GM19351 (cell line): ENCODE results near the gene HHLA2.

Source experiments
- ATAC-seq: cut with Tn5 transposase; IDR thresholded peaks from one replicate; pipeline ENCODE4 v1.9.1; 2021; ENCODE audit warnings: mild to moderate bottlenecking, moderate library complexity; ENCODE audit not compliant: unreplicated experiment

The HHLA2 gene

DNA sequence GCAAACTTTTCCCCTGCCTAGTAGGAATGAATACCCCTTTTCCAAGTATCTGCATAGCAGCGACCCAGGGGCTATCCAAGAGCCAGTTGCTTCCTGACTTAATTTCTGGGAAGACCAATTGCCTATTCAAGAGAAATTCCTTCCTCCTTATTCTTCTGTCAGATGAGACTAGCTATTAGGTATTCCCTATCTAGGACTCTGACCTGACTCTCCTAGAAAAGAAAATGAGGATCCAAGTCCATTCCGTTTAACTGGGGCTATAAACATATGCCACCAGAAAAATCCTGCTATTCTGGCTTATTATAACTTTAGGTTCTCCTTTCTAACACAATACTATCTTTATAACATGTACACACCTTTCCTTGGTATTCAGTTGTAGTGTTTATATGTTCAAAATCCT lies 1.7 kb downstream of the HHLA2 start:
- ATAC-seq = no peak

- ATAC-seq = no peak
These were observed 3.9 kb downstream of the HHLA2 start for GRCh38 chr3:108300103-108300849.

DNA sequence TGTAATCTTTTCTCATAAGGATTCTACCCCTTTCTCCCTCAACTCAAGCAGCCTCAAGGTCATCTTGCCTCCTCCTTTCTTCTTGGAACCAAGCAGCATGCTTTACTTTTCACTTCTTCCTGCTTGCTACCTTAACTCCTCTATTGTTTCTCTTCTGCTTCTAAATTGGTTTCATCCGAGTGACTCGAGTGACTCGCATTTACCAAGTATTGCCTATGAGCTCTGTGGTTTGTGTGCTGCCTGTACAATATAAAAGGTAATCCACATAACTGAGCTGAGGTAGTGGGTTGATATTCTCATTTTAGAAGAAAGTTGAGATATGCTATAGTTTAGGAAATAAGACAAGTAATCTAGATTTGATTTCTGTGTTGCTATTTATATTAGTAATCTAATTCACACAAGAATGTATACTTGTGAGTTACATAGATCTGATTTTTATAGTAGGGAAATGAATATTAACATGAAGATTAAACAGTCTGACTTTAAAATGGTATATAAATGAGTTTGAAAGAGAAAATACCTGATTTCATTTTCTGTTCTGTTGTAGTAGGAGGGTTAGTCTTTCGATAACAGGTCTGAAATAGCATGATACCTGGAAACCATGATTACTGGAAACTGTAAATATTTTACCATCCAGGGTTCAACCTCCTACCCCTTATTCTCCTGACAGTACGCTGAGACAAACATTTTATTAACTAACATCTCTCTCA lies 5.5 kb downstream of the HHLA2 start:
- peak; percentile 84 for ATAC-seq

GRCh38 chr3:108302570-108302969 lies 6.2 kb downstream of the HHLA2 start:
- no peak for ATAC-seq

DNA sequence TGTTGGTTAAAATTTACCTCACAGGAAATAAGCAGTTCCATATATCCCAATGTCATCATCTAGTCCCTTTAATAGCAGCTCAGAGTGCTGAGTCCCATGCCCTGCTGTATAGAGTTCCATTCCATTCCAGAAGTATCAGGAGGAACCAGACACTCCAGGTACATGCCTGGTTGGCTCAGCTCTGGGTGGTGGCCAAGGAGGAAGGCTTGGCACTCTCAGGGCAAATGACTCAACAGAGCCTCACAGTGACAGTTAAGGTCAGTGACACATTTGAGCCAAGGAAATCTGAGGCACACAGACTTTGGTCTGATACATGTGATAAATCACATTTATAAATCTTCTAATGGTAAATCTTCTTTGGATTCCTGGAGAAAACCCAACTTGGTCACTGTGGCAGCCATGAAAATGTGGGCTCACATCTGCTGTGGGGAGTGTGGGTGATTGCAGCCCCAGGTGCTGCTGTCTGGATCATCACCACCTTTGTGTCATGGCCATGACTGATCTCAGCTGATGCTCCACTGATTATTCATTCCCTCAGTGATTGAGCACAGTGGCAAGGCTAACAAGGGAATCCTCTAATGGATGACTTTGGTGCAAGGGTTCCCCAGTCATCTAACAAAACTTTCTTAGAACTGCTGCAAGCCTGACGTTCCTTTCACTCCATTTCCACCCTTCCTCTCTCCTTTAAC lies 9.3 kb downstream of the HHLA2 start:
- no peak for ATAC-seq

- no peak for ATAC-seq
These were observed 15.4 kb downstream of the HHLA2 start for GRCh38 chr3:108311797-108312196.

- no peak for ATAC-seq
These were observed 16.3 kb downstream of the HHLA2 start for GRCh38 chr3:108312656-108313055.

- no peak for ATAC-seq
These were observed 19.5 kb downstream of the HHLA2 start for GRCh38 chr3:108315767-108316301.

DNA sequence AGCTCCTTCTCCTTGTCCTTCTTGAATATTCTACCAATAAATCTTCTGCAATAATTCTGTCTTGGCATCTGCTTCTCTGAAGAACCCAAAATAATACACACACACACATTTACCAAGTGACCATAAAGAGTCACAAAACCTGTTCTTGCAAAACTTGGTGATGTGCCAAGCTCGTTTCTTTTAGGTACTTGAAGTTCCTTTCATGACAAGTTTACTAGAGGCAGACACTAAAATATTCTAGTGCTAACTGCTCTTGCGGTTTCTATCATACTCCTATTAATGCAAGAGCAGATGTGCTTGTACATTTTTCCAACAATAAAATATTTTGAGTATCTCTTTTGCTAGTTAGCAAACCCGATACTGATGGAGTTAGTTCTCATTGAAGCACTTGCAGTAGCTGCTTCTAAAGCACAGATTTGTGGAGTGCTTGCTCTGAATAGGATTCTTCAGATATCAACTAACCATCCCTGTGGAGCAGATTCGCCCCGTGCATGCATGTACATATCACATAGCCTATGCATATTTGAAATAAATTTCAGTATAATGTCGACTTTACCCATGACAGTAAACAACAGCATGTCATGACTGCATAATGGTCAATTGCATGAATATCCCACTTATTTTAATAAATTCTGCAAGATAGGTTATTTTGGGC lies 23.2 kb downstream of the HHLA2 start:
- ATAC-seq = no peak

- no peak for ATAC-seq
These were observed 24.5 kb downstream of the HHLA2 start for GRCh38 chr3:108320746-108321350.

DNA sequence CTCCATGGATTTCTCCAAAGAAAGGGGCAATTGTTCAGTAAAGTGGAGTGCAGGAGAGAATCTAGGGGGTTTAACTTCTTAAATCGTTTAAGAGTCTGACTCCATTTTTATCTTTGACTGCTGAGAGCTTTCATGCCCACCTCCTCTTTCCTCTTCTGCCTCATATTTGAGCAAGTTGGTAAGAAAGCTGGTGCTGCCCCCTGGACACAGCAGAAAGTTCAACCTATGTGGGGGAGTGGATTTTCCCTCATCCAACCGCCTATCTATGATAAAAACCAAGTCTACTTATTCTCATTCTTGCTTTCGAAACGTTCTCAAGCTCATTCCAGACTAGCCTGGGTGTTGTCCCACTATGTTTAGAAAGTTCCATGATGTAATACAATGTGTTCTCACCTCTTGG lies 26.0 kb downstream of the HHLA2 start:
- ATAC-seq = no peak

GRCh38 chr3:108324177-108324576 lies 27.8 kb downstream of the HHLA2 start:
- ATAC-seq = no peak

DNA sequence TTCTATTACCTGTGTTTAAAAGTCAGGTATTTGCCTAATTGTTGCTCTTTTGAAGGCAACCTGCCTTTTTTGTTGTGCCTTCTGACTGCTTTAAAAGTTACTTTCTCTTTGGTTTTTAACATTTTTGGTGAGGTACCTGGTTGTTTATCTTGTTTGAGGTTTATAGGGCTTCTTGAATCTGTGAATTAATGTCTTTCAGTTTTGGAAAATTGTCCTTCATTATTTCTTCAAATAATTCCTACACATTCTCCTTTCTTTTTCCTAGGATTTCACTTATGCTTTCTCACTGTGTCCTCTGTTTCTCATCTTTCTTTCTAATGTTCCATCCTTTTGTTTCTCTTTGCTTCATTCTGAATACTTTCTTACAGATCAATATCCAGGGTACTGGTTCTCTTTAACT lies 30.8 kb downstream of the HHLA2 start:
- no peak for ATAC-seq

DNA sequence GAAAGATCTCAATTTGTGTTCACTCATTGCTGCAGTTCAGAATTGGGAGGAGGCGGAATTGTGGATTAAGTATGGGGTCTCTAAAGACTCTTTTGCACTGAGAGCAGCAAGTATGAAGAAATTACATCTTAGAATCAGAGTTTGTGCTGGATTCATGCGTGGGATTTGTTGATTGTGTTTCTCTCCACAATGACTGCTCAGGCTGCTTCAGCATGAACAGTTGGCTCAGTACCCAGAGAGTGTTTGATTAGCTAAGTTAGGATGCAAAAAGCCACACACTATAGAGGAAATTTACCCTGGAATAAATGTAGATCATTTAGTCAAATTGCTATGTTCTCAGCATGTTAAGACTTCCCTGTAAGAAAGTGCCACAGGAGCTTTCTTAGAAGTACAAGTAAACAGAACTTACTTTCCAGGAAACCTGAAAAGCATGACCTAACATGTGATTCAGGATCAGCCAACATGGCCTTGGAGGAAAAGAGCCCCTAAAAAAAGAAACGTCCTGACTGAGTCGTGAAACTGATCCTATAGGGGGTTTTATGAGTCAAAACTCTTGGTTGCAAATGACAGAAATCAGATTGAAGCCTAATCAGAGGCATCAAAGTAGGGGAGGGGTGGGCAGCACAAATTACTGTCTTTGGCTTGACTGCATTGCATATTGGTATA lies 32.6 kb downstream of the HHLA2 start:
- ATAC-seq = no peak

DNA sequence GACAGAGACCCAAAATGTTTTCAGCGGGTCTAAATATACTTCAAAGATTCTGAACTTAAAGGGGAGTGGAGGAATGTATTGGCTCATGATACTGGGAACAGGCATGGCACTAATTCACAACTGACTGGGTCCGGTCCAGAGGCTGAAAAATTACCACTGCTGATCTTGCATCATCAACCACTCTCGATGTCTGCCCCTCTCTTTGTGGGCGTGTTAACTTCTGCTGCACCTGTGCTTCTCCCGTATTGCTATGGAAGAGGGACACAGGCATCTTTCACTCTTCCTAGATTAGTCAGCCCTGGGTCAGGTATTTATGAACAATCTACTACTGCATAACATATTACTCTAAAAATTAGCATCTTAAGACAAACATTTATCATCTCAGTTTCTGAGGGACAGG lies 33.2 kb downstream of the HHLA2 start:
- ATAC-seq = no peak

GRCh38 chr3:108329947-108330346 lies 33.6 kb downstream of the HHLA2 start:
- ATAC-seq = no peak

DNA sequence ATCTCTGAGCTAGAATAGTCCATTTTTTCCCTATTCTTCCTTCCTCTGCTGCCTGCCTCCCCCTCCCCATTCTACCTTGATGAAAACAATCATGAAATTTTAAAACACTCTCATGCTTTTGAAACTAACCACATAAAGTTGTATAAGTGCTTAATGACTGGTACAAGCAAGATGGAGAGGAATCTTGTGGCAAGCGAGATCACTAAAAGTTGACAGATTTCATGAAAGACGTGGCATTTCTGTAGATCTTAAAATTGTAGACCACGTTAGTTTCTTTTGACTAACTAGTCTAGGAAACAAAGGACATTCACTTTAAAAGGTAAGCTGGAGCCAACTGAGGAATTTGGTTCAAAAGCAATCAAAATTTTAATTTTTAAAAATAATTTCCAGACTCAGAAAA lies 35.4 kb downstream of the HHLA2 start:
- ATAC-seq = no peak

DNA sequence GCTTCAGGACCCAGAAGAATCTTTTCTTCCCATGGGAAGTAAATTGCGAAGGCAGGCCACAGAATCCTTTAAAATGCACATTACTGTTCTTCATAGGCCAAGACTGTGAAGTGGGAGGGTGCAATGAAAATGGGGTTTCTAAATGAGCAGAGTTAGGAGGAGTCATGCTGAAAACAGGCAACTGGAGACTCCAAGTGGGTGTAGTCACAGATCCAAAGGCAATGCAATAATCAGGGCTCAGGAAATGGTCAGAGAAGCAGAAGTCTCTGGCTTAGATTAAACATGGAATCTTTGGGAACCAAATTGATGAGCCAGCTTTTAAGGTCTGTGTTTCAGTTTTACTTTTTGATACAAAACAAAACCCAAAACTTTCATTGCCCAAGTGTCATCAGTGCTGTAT lies 37.6 kb downstream of the HHLA2 start:
- ATAC-seq = no peak

DNA sequence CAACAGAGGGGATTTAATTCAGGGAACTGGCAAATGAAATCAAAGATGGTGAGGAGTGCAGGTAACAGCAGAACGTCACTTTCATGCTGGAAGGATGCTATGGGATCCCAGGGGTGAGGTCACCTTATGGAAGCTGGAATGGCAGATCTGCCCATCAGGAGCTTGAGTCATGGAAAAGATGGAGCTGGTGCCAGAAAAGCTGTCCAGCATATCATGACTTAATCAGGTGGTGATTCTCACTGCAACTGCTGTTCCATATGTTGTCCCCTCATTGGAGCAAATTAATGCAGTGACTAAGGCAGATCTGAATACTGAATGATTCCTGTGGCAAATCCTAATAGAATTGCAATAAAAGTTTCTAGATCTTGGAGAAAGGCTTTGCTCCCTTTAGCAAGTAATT lies 38.4 kb downstream of the HHLA2 start:
- no peak for ATAC-seq

- ATAC-seq = no peak
These were observed 42.7 kb downstream of the HHLA2 start for GRCh38 chr3:108338901-108339545.
